GM19395 (cell line): ENCODE data around the gene FBL.
A peak's percentile ranks its signal among the peaks of the same experiment; 100 is the strongest.

ENCODE experiments used
- ATAC-seq: cut with Tn5 transposase; IDR thresholded peaks from one replicate; pipeline ENCODE4 v1.9.1; 2021; ENCODE audit warnings: mild to moderate bottlenecking, moderate library complexity; ENCODE audit not compliant: unreplicated experiment

Gene FBL

DNA sequence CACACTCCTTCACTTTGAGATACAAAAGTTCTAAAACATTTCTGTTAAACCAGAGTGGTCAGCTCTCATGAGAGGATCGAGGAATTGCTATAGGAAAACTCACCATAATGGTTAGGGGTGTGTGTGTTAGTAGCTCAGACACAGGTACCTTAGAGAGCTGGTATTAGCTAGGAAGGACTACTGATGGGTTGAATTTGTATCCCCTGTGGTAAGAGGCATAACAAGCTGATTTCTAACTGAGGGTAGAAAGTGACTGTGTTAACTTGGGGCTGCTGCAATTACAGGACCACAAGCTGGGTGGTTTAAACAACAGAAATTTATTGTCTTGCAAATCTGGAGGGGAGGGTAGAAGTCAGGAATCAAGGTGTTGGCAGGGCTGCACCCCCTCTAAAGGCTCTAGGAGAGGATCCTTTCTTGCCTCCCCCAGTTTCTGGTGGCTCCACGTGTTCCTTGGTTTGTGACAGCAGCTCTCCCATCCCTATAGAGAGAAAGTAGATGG is 50.1 kb downstream of the FBL start:
- ATAC-seq = no peak

DNA sequence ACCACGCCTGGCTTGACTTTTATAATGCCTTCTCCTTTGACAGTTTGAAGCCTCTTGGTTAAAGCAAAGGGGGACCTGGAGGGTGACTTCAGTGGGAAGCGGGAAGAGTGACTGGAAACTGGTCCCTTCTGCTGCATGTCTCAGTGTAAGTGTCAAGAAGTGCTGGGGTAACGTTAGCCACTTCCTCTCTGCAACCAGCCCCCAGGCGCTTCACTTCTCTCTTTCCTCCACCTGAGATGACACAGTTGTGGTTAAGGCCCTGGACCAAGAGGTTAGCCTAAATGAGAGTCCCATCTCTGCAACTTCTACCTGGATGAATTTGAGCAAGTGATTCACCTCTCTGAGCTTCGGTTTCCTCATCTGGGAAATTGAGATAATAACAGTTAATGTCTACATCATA is 51.2 kb downstream of the FBL start:
- no peak for ATAC-seq

DNA sequence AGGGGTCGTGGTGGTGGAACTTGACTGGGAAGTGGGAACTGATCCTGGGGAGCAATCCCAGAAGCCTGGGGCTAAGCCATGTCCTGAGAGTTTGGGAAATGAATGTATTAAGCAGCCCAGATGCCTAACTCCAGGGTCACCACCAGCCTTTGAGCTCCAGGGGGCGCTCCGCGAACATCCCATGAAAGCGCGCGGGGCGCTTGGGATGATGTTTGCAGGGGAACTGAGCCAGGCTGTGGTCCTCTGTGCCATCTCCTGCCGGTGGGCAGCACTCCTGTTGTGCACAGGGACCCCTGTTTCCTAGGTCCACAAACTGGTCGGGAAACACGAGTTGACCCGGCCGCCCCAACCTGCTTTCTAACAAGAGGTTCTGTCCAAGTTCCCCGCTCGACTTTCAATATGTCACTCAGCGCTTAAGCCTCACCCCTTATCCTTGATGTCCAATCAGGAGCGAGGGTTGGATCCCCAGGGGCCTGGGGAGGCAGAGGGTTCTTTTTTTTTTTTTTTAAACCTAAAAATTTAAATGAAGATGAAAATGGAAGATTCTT is 53.1 kb downstream of the FBL start:
- peak; percentile 75 for ATAC-seq

DNA sequence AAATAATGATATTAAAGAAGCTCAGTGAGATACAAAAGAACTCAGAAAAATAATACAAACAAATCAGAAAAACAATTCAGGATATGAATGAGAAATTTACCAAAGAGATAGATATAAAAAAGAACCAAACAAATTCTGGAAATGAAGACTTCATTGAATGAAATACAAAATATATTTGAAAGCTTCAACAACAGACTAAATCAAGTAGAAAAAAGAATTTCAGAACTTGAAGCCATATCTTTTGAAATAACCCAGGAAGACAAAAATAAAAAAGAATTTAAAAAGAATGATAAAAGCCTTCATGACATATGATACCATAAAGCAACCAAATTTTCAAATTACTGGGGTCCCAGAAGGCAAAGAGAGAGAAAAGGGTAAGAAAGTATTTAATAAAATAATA is 57.9 kb downstream of the FBL start:
- no peak for ATAC-seq
